Renal cortex interstitium (tissue), 15 donors: ENCODE data around the gene LYAR. TPM values are rescaled to one million over a fixed set of nuclear protein-coding genes. Genes with fewer than 3 reads are reported as not detected.

Source experiments
- DNase-seq, 11 donors: peaks; one replicate each; pipeline ENCODE4 v3.0.0-alpha.2; 2013; ENCODE audit warnings: low read depth in 9 of 11, low spot score in 4 of 11; ENCODE audit errors: extremely low read depth in 1 of 11
- long read RNA-seq, 16 experiments: transcript quantifications; one replicate each; lab custom pipeline, GENCODE V29; 2026
- polyA plus RNA-seq, 3 donors: library from polyadenylated mRNA; unstranded; fragments of 120-200 nt; gene quantifications; one replicate each; pipeline ENCODE4 v1.2.1, GENCODE V29; 2013; ENCODE audit not compliant: insufficient read length in 3 of 3

The LYAR gene
- 10 to 100 TPM; 17.4 to 23.1 (median 20.1) TPM for polyA plus RNA-seq
- long read RNA-seq, donor 1, partial matches to known transcripts, result 0 of 1 reads
- long read RNA-seq, donor 1, other reads (novel, unspliced or antisense), result 0 of 1 reads
- long read RNA-seq, donor 2, partial matches to known transcripts, result 0 of 1 reads
- long read RNA-seq, donor 2, other reads (novel, unspliced or antisense), result 0 of 1 reads
- long read RNA-seq, donor 3, partial matches to known transcripts, result 0 of 2 reads
- long read RNA-seq, donor 3, other reads (novel, unspliced or antisense), result 0 of 2 reads
- long read RNA-seq, donor 4, partial matches to known transcripts, result 0 of 4 reads
- long read RNA-seq, donor 4, other reads (novel, unspliced or antisense), result 0 of 4 reads
- long read RNA-seq, donor 5, result 0 reads
- long read RNA-seq, donor 6, partial matches to known transcripts, result 5 of 9 reads
- long read RNA-seq, donor 6, other reads (novel, unspliced or antisense), result 0 of 9 reads
- long read RNA-seq, donor 7, partial matches to known transcripts, result 0 of 4 reads
- long read RNA-seq, donor 7, other reads (novel, unspliced or antisense), result 0 of 4 reads
- long read RNA-seq, donor 8, result 0 reads
- long read RNA-seq, donor 9, partial matches to known transcripts, result 0 of 1 reads
- long read RNA-seq, donor 9, other reads (novel, unspliced or antisense), result 0 of 1 reads
- long read RNA-seq, donor 10, partial matches to known transcripts, result 0 of 4 reads
- long read RNA-seq, donor 10, other reads (novel, unspliced or antisense), result 0 of 4 reads
- long read RNA-seq, donor 11, partial matches to known transcripts, result 0 of 1 reads
- long read RNA-seq, donor 11, other reads (novel, unspliced or antisense), result 0 of 1 reads
- long read RNA-seq, donor 12, result 0 reads
- long read RNA-seq, donor 13, result 0 reads
- long read RNA-seq, donor 14, partial matches to known transcripts, result 0 of 2 reads
- long read RNA-seq, donor 14, other reads (novel, unspliced or antisense), result 0 of 2 reads
- long read RNA-seq, donor 15, partial matches to known transcripts, result 0 of 2 reads
- long read RNA-seq, donor 15, other reads (novel, unspliced or antisense), result 0 of 2 reads
- long read RNA-seq, donor 16, transcript LYAR-201 (10 exons, 1,569 nt), result major isoform, 6 of 10 reads
- long read RNA-seq, donor 16, partial matches to known transcripts, result 0 of 10 reads
- long read RNA-seq, donor 16, other reads (novel, unspliced or antisense), result 0 of 10 reads

- DNase-seq, result peak; percentile 77 to 91 (median 87)
These were observed at the start of gene LYAR, which contains the start of gene ZBTB49 for GRCh38 chr4:4289941-4290850. LYAR (minus strand) TSS chr4:4290154; CDS start chr4:4283742, 6,412 bp downstream. ZBTB49 (plus strand) TSS chr4:4290251; CDS start chr4:4299946, 9,695 bp downstream.

GRCh38 chr4:4339504-4340085, 49.6 kb upstream of the LYAR start:
- DNase-seq, result no peak

- no peak for DNase-seq
These were observed 48.5 kb upstream of the LYAR start for GRCh38 chr4:4338210-4339001.

DNA sequence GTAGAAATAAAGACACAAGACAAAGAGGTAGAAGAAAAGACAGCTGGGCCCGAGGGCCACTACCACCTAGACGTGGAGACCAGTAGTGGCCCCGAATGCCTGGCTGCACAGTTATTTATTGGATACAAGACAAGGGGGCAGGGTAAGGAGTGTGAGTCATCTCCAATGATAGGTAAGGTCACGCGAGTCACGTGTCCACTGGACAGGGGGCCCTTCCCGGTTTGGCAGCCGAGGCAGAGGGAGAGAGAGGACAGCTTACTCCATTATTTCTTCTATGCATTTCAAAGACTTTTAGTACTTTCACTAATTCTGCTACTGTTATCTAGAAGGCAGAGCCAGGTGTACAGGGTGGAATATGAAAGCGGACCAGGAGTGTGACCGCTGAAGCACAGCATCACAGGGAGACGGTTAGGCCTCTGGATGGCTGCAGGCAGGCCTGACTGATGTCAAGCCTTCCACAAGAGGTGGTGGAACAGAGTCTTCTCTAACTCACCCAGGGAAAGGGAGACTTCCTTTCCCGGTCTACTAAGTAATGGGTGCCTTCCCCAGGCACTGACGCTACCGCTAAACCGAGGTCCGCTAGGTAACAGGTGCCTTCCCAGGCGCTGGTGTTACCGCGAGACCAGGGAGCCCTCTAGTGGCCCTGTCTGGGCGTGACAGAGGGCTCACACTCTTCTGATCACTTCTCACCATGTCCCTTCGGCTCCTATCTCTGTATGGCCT, 45.0 kb upstream of the LYAR start:
- DNase-seq, result peak in 8 of 11 donors; percentile 8 to 22 (median 16)

- no peak for DNase-seq
These were observed 43.3 kb upstream of the LYAR start for GRCh38 chr4:4333265-4333706.

- DNase-seq, result no peak
These were observed 42.6 kb upstream of the LYAR start for GRCh38 chr4:4332529-4332928.

DNA sequence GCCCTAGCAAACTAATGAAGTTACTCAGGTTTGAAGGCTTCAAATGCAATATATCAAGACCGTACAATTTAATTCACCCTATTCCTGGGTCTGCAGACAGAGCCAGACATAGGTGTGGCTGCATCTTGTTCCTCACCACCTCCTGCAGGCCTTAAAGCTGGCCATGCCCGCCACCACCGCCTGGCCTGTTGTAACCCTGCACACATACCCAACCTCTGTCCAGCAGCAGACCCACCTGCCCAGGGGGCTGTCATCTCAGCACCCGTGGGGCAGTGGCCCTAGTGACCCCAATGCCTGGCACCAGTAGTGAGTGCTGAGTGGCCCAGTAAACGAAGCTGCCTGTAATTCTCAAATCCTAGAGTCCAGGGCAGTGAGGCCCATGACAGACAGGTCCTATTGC, 40.8 kb upstream of the LYAR start:
- DNase-seq, result no peak

- no peak for DNase-seq
These were observed 39.5 kb upstream of the LYAR start for GRCh38 chr4:4329496-4329895.

DNA sequence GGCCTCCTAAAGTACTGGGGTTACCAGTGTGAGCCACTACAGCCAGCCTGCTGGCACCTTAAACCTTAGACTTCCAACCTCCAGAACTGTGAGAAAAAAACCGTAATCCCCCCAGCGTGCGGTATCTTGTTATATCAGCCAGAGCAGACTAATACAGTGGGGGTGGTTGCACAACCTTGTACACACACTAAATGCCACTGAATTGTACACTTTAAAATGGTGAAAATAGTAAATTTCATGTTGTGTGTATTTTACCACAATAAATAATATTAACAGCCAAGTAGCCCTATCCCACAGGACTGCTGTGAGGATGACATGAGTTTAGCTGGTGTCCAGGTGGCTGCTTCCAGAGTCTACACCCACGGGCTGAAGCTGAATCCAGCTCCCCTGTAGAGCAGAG, 38.9 kb upstream of the LYAR start:
- no peak for DNase-seq

DNA sequence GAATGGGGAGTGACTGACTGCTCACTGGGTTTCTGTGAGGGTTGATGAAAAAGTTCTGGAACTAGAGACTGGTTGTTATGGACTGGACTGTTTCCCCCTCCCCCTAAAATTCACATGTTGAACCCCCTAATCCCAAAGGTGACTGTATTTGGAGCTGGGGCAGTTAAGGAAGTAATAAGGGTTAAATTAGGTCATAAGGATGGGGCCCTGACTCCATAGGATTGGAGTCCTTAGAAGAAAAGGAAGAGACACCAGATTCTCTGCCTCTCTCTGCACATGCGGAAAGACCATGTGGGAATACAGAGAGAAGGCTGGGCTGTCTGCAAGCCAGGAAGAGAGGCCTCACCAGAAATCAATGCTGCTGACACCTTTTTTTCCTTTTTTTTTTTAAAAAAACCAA, 38.3 kb upstream of the LYAR start:
- no peak for DNase-seq

GRCh38 chr4:4327652-4328121, 37.7 kb upstream of the LYAR start:
- peak in 9 of 11 donors; percentile 5 to 18 (median 10) for DNase-seq

GRCh38 chr4:4326166-4326565, 36.2 kb upstream of the LYAR start:
- DNase-seq, result no peak

GRCh38 chr4:4325321-4325720, 35.4 kb upstream of the LYAR start:
- DNase-seq, result no peak

- DNase-seq, result no peak
These were observed 34.0 kb upstream of the LYAR start for GRCh38 chr4:4323705-4324534.

DNA sequence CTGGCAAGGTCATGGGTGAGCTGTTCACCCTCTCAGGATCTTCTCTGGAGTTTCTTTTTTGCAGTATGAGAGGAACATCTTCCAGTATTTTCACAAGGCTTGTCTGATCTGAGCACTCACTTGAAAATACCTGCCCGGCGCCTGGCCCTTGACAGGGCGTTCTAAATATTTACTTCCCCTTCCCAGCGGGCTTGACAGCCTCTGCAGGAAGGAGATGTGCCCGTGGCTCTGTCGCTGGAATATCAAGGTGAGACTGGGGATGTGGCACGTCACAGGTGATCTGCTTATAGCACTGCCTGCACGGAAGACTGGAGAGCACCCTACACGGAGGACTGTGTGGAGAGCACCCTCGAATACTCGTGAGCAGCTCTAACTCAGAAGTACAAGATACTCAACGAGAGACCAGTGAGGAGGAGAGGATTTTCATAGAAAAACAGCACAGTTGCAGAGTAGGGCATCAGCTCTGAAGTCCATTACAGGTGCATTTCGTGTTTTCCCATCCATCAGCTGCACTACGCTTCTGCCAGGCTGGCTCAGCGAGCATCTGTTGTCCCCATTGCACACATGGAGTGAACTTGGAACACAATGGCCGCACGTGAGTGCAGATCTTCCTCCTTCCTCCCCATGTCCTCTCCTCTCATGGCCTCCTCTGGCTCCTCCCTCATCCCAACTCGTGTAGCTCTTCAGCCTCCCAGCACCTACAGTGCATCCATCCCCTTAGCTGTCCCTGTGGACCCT, 32.2 kb upstream of the LYAR start:
- DNase-seq, result no peak
